ENCODE data around the gene ARF6.
"Not testable (repeated sequence)": the region's sequence is repeated elsewhere in the genome, so short reads cannot be mapped to it uniquely, and the experiment has no call there.

ARF6 gene

DNA sequence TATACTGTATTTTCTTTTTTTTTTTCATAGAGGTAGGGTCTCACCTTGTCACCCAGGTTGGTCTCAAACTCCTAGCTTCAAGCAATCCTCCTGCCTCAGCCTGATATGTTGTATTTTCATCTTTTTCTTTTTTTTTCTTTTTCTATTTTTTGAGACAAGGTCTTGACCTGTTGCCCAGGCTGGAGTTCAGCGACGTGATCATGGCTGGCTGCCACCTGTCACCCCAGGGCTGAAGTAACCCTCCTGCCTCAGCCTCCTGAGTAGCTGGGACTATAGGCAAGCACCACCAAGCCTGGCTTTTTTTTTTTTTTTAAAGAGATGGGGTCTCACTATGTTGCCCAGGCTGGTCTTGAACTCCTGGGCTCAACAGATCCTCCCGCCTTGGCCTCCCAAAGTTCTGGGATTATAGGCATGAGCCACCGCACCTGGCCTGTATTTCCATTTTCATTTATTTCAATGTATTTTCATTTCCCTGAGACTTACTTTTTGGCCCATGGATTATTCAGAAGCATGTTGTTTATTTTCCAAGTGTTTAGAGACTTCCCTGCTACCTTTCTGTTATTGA lies 16.2 kb upstream of the ARF6 start:
- no peak for DNase-seq (ENCODE audit: low read depth in 2 of 2)

DNA sequence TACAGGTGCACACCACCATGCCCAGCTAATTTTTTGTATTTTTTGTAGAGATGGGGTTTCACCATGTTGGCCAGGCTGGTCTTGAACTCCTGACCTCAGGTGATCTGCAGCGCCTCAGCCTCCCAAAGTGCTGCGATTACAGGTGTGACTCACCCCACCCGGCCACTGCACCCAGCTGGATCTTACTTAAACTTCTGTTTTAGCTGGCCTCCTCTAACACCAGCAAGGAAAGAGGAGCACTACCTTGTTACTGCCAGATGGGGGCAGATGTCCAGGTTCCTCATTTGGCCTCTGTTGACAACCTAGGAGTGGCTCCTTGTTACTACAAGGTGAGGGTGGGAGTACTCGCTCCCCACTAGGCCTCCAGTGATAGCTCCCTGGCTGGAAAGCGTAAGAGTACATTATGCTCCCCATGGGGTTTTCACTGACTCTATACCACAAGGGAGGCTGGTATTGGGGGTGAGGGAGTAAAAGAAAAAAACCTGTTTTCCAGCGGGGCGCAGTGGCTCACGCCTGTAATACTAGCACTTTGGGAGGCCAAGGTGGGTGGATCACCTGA lies 13.2 kb upstream of the ARF6 start:
- peak in 1 of 2 donors; percentile 38 for DNase-seq (ENCODE audit: low read depth in 2 of 2)

- no peak for DNase-seq (ENCODE audit: low read depth in 2 of 2)
Measured at GRCh38 chr14:49880267-49881064, 12.4 kb upstream of the ARF6 start.

DNA sequence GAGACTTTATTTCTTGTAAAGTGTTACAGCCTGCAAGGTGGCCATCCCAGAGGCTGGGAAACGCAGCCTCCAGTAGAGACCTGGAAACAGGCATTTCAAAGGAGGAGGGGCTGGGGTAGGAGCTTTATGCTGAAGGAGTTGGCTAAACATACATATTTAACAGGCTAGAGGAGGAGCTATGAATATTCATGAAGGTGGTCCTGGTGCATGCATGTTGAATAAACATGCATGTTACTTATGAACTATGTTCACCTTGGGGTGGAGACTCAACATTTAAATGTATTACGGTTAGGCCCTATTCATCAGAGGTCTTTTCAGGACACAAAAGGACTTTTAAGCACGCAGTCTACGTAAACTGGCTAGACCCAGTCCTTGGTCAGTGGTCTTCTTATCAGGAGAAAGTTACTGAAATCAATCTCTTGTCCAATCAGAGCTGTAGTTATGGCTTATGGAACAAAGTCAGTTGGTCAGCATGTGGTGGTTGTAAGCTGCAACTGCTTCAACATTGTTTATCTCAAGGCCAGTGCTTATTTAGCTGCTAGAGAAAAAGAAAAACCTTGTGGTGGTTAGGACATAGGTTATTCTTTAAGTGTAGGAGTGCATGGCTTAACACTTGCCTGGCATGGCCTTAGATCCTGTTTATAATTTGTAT lies 11.4 kb upstream of the ARF6 start:
- DNase-seq (ENCODE audit: low read depth in 2 of 2) = no peak

GRCh38 chr14:49882826-49883694 lies 9.8 kb upstream of the ARF6 start:
- no peak for DNase-seq (ENCODE audit: low read depth in 2 of 2)

- DNase-seq (ENCODE audit: low read depth in 2 of 2) = no peak
Measured at GRCh38 chr14:49886523-49886922, 6.4 kb upstream of the ARF6 start.

DNA sequence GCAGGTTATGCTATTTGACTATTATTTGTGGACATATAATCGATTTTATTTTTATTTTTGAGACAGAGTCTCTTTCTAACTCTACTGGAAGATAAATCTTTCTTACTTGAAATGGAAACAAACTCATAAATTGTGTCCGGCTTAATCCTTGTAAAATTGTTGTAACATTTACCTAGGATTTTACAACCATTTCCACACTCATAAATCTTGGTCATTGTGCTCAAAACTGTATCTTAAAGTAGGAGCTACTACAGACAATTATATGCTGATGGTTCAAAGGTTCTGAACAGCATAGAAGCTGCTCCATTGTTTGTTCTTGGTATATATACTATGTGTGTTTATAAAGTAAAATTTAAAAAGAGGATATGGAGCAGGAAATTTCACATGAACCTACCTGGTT lies 4.6 kb upstream of the ARF6 start:
- DNase-seq (ENCODE audit: low read depth in 2 of 2) = no peak

GRCh38 chr14:49892301-49892635 lies 614 bp upstream of the ARF6 start:
- peak; percentile 8 to 35 for DNase-seq (ENCODE audit: low read depth in 2 of 2)

- DNase-seq (ENCODE audit: low read depth in 2 of 2) = peak; percentile 55 to 75
Measured at GRCh38 chr14:49893309-49894213, 679 bp downstream of the ARF6 start.

GRCh38 chr14:49894214-49895107 lies 1.6 kb downstream of the ARF6 start:
- not testable (repeated sequence) for DNase-seq (ENCODE audit: low read depth in 2 of 2)

DNA sequence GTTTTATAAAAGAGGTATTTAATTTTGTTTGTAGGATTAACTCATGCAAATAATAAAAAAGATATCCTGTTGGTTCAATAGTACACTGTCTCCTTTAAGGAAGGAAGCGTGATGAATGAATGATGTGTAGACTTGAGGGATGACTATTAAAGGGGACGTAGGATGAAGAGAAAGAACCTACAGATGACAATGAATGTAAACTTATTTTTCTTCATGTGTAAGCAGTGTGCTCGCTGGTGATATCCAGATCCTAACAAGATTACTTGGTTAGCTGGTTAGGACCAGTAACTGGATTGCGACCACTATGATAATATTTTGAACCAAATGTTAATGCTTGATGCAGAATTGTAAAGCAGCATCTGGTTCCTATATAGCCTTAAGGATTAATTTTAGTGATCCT lies 2.6 kb downstream of the ARF6 start:
- DNase-seq (ENCODE audit: low read depth in 2 of 2) = no peak

- not testable (repeated sequence) for DNase-seq (ENCODE audit: low read depth in 2 of 2)
Measured at GRCh38 chr14:49896272-49896671, 3.4 kb downstream of the ARF6 start.

- DNase-seq (ENCODE audit: low read depth in 2 of 2) = no peak
Measured at GRCh38 chr14:49896966-49897365, 4.1 kb downstream of the ARF6 start.

- no peak for DNase-seq (ENCODE audit: low read depth in 2 of 2)
Measured at GRCh38 chr14:49897414-49897813, 4.5 kb downstream of the ARF6 start.

- DNase-seq (ENCODE audit: low read depth in 2 of 2) = no peak
Measured at GRCh38 chr14:49897965-49898364, 5.1 kb downstream of the ARF6 start.

GRCh38 chr14:49898485-49898884 lies 5.6 kb downstream of the ARF6 start:
- no peak for DNase-seq (ENCODE audit: low read depth in 2 of 2)

DNA sequence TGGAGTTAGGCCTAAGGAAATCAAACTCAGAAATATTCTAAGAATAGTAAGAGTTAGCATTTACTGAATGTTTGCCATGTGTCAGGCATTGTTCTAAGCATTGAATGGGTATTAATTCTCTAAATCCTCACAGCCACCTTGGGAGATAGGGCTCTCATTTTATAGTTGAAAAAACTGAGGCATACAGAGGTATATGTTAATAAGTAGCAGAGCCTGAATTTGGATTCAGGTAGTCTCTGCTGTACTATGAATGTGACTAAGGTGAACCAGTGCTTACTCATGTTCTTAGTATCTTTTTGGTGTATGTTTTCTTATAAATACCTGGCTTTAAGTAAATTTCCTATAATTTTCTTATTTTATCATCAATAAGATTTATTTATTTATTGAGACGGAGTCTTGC lies 8.1 kb downstream of the ARF6 start:
- no peak for DNase-seq (ENCODE audit: low read depth in 2 of 2)

- DNase-seq (ENCODE audit: low read depth in 2 of 2) = not testable (repeated sequence)
Measured at GRCh38 chr14:49902679-49903246, 9.9 kb downstream of the ARF6 start.

DNA sequence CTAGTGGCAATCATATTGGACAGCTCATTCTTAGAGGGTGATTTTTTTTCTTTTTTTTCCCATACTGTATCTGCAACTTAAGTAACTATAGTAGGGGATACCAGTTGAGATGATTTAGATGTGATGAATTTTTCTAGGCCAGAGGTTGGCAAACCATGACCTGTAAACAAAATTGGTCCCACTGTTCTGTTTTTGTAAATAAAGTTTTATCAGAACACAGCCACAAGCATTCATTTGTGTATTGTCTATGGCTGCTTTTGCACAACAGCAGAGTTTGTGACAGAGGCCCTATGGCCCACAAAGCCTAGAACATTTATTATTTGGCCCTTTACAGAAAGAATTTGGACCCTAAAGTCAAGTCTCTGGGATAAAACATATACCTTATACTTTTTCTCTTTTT lies 11.4 kb downstream of the ARF6 start:
- no peak for DNase-seq (ENCODE audit: low read depth in 2 of 2)
